SK-N-DZ (cell line): ENCODE measurements around the gene NFU1.

Experiments
- DNase-seq: peaks from one replicate; pipeline ENCODE4 v3.0.0-alpha.2; 2015; ENCODE audit warnings: low spot score

Gene NFU1

GRCh38 chr2:69348781-69349180, 88.5 kb downstream of the NFU1 start:
- no peak for DNase-seq
